ENCODE data around the gene IFNAR2. TPM values are rescaled to one million over a fixed set of nuclear protein-coding genes. Genes with fewer than 3 reads are reported as not detected.
"Not testable (repeated sequence)": the region's sequence is repeated elsewhere in the genome, so short reads cannot be mapped to it uniquely, and the experiment has no call there.

Gene IFNAR2
- total and polyA plus RNA-seq, 2 experiments from 2014 or later, result 16.8 to 18.2 TPM

DNA sequence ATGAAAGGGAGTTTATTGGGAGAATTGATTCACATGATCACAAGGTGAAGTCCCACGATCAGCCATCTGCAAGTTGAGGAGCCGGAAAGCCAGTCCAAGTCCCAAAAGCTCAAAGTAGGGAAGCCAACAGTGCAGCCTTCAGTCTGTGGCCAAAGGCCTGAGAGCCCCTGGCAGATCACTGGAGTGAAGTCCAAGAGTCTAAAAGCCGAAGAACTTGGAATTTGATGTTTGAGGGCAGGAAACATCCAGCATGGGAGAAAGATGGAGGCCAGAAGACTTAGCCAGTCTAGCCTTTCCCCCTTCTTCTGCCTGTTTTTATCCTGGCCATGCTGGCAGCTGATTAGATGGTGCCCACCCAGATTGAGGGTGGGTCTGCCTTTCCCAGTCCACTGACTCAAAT lies 4.4 kb upstream of the IFNAR2 start:
- not testable (repeated sequence) for DNase-seq (ENCODE audit: low spot score); ATAC-seq; H3K27ac ChIP-seq (ENCODE audit: low read depth)

DNA sequence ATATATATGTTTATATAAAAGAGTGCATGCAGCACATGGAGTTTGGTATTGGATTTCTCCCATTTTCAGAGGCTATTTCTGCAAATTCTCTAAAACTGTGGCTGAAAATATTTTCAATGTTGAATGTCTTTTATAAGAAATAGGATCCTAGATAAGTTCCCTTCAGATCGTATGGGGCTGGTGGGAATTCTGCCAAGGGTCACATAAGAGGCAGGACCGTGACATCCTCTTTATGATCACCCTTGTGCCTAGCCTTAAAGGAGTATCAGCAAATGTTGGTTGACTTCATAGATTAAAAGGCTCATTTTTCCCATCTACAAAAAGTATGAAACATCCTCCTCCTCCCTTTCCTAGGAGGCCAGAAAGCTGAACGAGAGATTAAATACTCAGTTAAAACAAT lies 1.3 kb upstream of the IFNAR2 start:
- peaks cover 28% of the 10 kb centered on the region for H3K79me2 ChIP-seq (replicated peaks; ENCODE audit: insufficient read depth)
- no peak for ATAC-seq
- H3K27ac ChIP-seq (ENCODE audit: low read depth), result no peak overlapping the region
- H3K4me1 ChIP-seq (ENCODE audit: insufficient read depth), result peaks cover 24% of the 10 kb centered on the region
- TF ChIP-seq POLR2AphosphoS5 (IDR thresholded peaks at IDR 0.05; ENCODE audit: low read depth) (no peak), CREB1 (CRISPR knock-in tag; IDR thresholded peaks at IDR 0.05; ENCODE audit: low read depth) (no peak), STAT1 (IDR thresholded peaks at IDR 0.05; ENCODE audit: unreplicated experiment) (no peak), EZH2 (IDR thresholded peaks at IDR 0.05; ENCODE audit: low read depth, unreplicated experiment) (no peak), JUNB (IDR thresholded peaks at IDR 0.05; ENCODE audit: unreplicated experiment) (no peak)
- TF ChIP-seq, protein P1, sequence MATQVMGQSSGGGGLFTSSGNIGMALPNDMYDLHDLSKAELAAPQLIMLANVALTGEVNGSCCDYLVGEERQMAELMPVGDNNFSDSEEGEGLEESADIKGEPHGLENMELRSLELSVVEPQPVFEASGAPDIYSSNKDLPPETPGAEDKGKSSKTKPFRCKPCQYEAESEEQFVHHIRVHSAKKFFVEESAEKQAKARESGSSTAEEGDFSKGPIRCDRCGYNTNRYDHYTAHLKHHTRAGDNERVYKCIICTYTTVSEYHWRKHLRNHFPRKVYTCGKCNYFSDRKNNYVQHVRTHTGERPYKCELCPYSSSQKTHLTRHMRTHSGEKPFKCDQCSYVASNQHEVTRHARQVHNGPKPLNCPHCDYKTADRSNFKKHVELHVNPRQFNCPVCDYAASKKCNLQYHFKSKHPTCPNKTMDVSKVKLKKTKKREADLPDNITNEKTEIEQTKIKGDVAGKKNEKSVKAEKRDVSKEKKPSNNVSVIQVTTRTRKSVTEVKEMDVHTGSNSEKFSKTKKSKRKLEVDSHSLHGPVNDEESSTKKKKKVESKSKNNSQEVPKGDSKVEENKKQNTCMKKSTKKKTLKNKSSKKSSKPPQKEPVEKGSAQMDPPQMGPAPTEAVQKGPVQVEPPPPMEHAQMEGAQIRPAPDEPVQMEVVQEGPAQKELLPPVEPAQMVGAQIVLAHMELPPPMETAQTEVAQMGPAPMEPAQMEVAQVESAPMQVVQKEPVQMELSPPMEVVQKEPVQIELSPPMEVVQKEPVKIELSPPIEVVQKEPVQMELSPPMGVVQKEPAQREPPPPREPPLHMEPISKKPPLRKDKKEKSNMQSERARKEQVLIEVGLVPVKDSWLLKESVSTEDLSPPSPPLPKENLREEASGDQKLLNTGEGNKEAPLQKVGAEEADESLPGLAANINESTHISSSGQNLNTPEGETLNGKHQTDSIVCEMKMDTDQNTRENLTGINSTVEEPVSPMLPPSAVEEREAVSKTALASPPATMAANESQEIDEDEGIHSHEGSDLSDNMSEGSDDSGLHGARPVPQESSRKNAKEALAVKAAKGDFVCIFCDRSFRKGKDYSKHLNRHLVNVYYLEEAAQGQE (IDR thresholded peaks at IDR 0.05; ENCODE audit: unreplicated experiment), result no peak
- TF ChIP-seq, protein P2, sequence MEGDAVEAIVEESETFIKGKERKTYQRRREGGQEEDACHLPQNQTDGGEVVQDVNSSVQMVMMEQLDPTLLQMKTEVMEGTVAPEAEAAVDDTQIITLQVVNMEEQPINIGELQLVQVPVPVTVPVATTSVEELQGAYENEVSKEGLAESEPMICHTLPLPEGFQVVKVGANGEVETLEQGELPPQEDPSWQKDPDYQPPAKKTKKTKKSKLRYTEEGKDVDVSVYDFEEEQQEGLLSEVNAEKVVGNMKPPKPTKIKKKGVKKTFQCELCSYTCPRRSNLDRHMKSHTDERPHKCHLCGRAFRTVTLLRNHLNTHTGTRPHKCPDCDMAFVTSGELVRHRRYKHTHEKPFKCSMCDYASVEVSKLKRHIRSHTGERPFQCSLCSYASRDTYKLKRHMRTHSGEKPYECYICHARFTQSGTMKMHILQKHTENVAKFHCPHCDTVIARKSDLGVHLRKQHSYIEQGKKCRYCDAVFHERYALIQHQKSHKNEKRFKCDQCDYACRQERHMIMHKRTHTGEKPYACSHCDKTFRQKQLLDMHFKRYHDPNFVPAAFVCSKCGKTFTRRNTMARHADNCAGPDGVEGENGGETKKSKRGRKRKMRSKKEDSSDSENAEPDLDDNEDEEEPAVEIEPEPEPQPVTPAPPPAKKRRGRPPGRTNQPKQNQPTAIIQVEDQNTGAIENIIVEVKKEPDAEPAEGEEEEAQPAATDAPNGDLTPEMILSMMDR (conservative IDR thresholded peaks at IDR 0.05; ENCODE audit: low read depth in 2 of 2), result no peak
- H4K20me1 ChIP-seq (replicated peaks; ENCODE audit: insufficient read depth), result 0 out of 2 replicates have a peak, but pooled peaks cover 3% of the 10 kb centered on the region
- H3K27me3 ChIP-seq (ENCODE audit: insufficient read depth), result peaks cover 5% of the 10 kb centered on the region; the same call in 1 of the 2 replicates
- peaks cover 22% of the 10 kb centered on the region for H3K4me1 Mint-ChIP-seq
- no peaks in the 10 kb centered on the region; the same call in 1 of the 2 replicates for H3F3A ChIP-seq (replicated peaks; ENCODE audit: low read depth)
- H3K27me3 Mint-ChIP-seq (ENCODE audit: insufficient read depth, low read depth, poor library complexity), result peaks cover 5% of the 10 kb centered on the region
- H3K4me2 ChIP-seq, result no peak overlapping the region
- no peaks in the 10 kb centered on the region for H3K9me3 Mint-ChIP-seq
- no peak overlapping the region for H3K27ac Mint-ChIP-seq
- H3K4me3 Mint-ChIP-seq, result peak overlapping the region; percentile 43; the same call in 1 of the 3 replicates
- no peak overlapping the region for H2AFZ ChIP-seq
- H3K36me3 ChIP-seq (ENCODE audit: insufficient read depth), result no peaks in the 10 kb centered on the region
- no peaks in the 10 kb centered on the region for H3K9me2 ChIP-seq (ENCODE audit: insufficient read depth)
- no peak overlapping the region for H3K4me3 ChIP-seq
- no peaks in the 10 kb centered on the region for H3K36me3 Mint-ChIP-seq (ENCODE audit: low read depth)
- DNase-seq (ENCODE audit: low spot score), result no peak

More for the DNA sequence above, 4.4 kb upstream of the IFNAR2 start:
- H3K9me2 ChIP-seq (ENCODE audit: insufficient read depth); H4K20me1 ChIP-seq (replicated peaks; ENCODE audit: insufficient read depth); H3K4me3 ChIP-seq; H3K9me3 Mint-ChIP-seq; H3K27me3 ChIP-seq (ENCODE audit: insufficient read depth); H3K4me1 Mint-ChIP-seq; H3K79me2 ChIP-seq (replicated peaks; ENCODE audit: insufficient read depth); H3F3A ChIP-seq (replicated peaks; ENCODE audit: low read depth); H2AFZ ChIP-seq; H3K27ac Mint-ChIP-seq; H3K36me3 Mint-ChIP-seq (ENCODE audit: low read depth); H3K4me1 ChIP-seq (ENCODE audit: insufficient read depth); H3K36me3 ChIP-seq (ENCODE audit: insufficient read depth); H3K27me3 Mint-ChIP-seq (ENCODE audit: insufficient read depth, low read depth, poor library complexity); H3K4me2 ChIP-seq; H3K4me3 Mint-ChIP-seq: not testable (repeated sequence)
